OCI-LY3 (cell line): ENCODE measurements around the gene ALG8.

Source experiments
- H2AFZ ChIP-seq: fragments of 200-600, 300-600 bp; shearing (Covaris generic); 2 replicates; pipeline ENCODE4 v1.6.0; 2014; ENCODE audit warnings: antibody characterized with exemption, low read depth, low read length
- H3K27ac ChIP-seq: fragments of 200-600, 300-600 bp; sonication (generic); 2 replicates; pipeline ENCODE4 v1.5.1; 2014; ENCODE audit warnings: mild to moderate bottlenecking, low read length, moderate library complexity, mixed read lengths
- H3K27me3 ChIP-seq: fragments of 200-600, 300-600 bp; sonication (generic); 2 replicates; pipeline ENCODE4 v1.6.1; 2014; ENCODE audit warnings: low read depth, low read length, mixed read lengths
- H3K36me3 ChIP-seq: fragments of 200-600, 300-600 bp; sonication (generic); replicated peaks from 2 replicates; pipeline ENCODE3; 2014; ENCODE audit warnings: low read depth, low read length, mixed read lengths
- H3K4me1 ChIP-seq: fragments of 300-600, 200-600 bp; sonication (generic); 2 replicates; pipeline ENCODE4 v1.6.1; 2014; ENCODE audit warnings: low read length, mixed read lengths
- H3K4me2 ChIP-seq: fragments of 200-600, 300-600 bp; sonication (generic); 2 replicates; pipeline ENCODE4 v1.6.1; 2014; ENCODE audit warnings: low read length, mixed read lengths
- H3K4me3 ChIP-seq: fragments of 300-600, 200-600 bp; sonication (generic); 2 replicates; pipeline ENCODE4 v1.5.1; 2014; ENCODE audit warnings: antibody characterized with exemption, mild to moderate bottlenecking, low read length, moderate library complexity
- H3K79me2 ChIP-seq: fragments of 300-600, 200-600 bp; shearing (Covaris generic); 2 replicates; pipeline ENCODE4 v1.6.1; 2014; ENCODE audit warnings: mild to moderate bottlenecking, low read length, mixed read lengths
- H3K9ac ChIP-seq: fragments of 300-600, 200-600 bp; shearing (Covaris generic); 2 replicates; pipeline ENCODE4 v1.6.0; 2014; ENCODE audit warnings: mild to moderate bottlenecking, low read length, moderate library complexity
- H3K9me3 ChIP-seq: fragments of 200-600, 300-600 bp; shearing (Covaris generic); 2 replicates; pipeline ENCODE4 v1.6.1; 2014; ENCODE audit warnings: low read length, mixed read lengths; ENCODE audit not compliant: insufficient read depth
- H4K20me1 ChIP-seq: fragments of 200-600, 300-600 bp; sonication (generic); 2 replicates; pipeline ENCODE4 v1.6.1; 2016; ENCODE audit warnings: low read length, mixed read lengths; ENCODE audit not compliant: insufficient read depth
- CTCF ChIP-seq: fragments of 200-600, 300-600 bp; sonication (generic); IDR thresholded peaks from 2 replicates; pipeline ENCODE4 v1.5.1; 2014; ENCODE audit warnings: antibody characterized with exemption, low read length, low read depth
- EZH2phosphoT487 ChIP-seq: fragments of 200-600 bp; shearing (Covaris generic); IDR thresholded peaks from 2 replicates; pipeline ENCODE4 v1.6.1; 2018; ENCODE audit warnings: antibody characterized with exemption, mixed run types, low read depth

Gene ALG8

GRCh38 chr11:78074756-78075155 is 64.7 kb downstream of the ALG8 start:
- Histone ChIP-seq H3K36me3 (peaks cover 39% of the 10 kb centered on the region), H3K79me2 (peaks cover 84% of the 10 kb centered on the region), H3K4me1 (peaks cover 25% of the 10 kb centered on the region), H2AFZ (no peak overlapping the region), H3K4me3 (no peak overlapping the region), H3K27me3 (no peaks in the 10 kb centered on the region), H3K9me3 (no peaks in the 10 kb centered on the region), H3K4me2 (no peak overlapping the region), H3K9ac (no peak overlapping the region), H4K20me1 (peaks cover 59% of the 10 kb centered on the region), H3K27ac (no peak overlapping the region)
- TF ChIP-seq CTCF (no peak), EZH2phosphoT487 (no peak)

DNA sequence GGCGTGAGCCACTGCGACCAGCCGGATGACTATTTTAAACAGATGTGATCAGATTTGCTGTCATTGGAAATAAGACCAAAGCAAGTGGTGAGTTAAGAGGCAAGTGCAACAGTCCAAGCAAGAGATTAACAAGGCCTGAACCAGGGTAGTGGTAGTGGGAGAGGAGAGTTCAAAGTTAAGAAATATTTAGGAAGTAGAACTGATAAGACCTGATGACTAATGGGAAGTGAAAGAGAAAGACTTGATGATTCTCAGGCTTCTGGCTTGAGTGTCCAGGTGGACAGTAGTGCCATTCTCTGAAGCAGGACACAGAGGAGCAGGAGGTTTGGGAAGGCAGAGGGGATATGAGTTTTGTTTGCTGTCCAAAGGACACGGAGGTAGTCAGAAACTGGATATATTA is 67.0 kb downstream of the ALG8 start:
- no peak overlapping the region for H3K9ac ChIP-seq
- H3K79me2 ChIP-seq: peaks cover 69% of the 10 kb centered on the region
- no peak overlapping the region for H2AFZ ChIP-seq
- H3K27ac ChIP-seq: peak overlapping the region; percentile 25
- no peaks in the 10 kb centered on the region for H3K9me3 ChIP-seq
- H3K4me2 ChIP-seq: peak overlapping the region; percentile 5; the same call in 1 of the 2 replicates
- H4K20me1 ChIP-seq: peaks cover 48% of the 10 kb centered on the region
- peaks cover 15% of the 10 kb centered on the region for H3K4me1 ChIP-seq
- peaks cover 51% of the 10 kb centered on the region for H3K36me3 ChIP-seq
- no peak overlapping the region for H3K4me3 ChIP-seq
- no peaks in the 10 kb centered on the region for H3K27me3 ChIP-seq
- no peak for TF ChIP-seq EZH2phosphoT487
- TF ChIP-seq CTCF: no peak

- Histone ChIP-seq H3K9me3 (no peaks in the 10 kb centered on the region), H2AFZ (no peak overlapping the region), H3K36me3 (peaks cover 52% of the 10 kb centered on the region), H3K27ac (no peak overlapping the region), H3K4me1 (peaks cover 14% of the 10 kb centered on the region), H3K9ac (no peak overlapping the region), H3K79me2 (peaks cover 61% of the 10 kb centered on the region), H3K27me3 (no peaks in the 10 kb centered on the region), H3K4me3 (no peak overlapping the region), H3K4me2 (no peak overlapping the region), H4K20me1 (peaks cover 41% of the 10 kb centered on the region)
- no peak for TF ChIP-seq EZH2phosphoT487
- no peak for TF ChIP-seq CTCF
Observed at GRCh38 chr11:78071717-78072116, 67.7 kb downstream of the ALG8 start.

DNA sequence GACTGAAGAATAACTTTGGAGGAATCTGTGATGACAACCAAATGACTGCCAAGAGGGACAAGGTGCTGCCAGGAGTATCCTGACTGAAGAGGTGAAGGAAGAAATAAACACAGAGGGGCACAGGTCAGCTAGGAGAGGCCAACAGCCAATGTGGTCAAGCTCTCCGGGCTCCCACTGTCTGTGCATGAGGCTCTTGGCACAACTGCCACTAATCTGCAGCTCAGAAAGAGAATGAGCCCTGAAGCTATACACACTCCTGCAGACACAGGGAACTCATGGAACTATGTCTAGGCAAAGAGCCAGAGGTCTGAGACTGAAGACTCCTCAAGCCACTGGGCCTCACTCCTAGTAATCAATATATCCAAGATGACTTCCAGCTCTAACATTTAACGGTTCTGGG is 68.8 kb downstream of the ALG8 start:
- H3K79me2 ChIP-seq: peaks cover 51% of the 10 kb centered on the region

More for the DNA sequence above, 68.8 kb downstream of the ALG8 start:
- peaks cover 9% of the 10 kb centered on the region for H3K4me1 ChIP-seq
- peaks cover 47% of the 10 kb centered on the region for H3K36me3 ChIP-seq
- no peak overlapping the region for H3K4me2 ChIP-seq
- no peak overlapping the region for H3K4me3 ChIP-seq
- H2AFZ ChIP-seq: no peak overlapping the region
- H3K9ac ChIP-seq: no peak overlapping the region
- no peaks in the 10 kb centered on the region for H3K9me3 ChIP-seq
- no peaks in the 10 kb centered on the region for H3K27me3 ChIP-seq
- TF ChIP-seq EZH2phosphoT487 (no peak), CTCF (no peak)
- no peak overlapping the region for H3K27ac ChIP-seq
- H4K20me1 ChIP-seq: peaks cover 31% of the 10 kb centered on the region
